KG1 (cell line): ENCODE data around the gene IQSEC1.
"Not testable (repeated sequence)": the region's sequence is repeated elsewhere in the genome, so short reads cannot be mapped to it uniquely, and the experiment has no call there.

Experiments used
- DNase-seq: peaks from one replicate; lab custom pipeline; 2025; lab: John Stamatoyannopoulos, UW

Gene IQSEC1

GRCh38 chr3:12892840-12893189, 180.4 kb downstream of the IQSEC1 start:
- DNase-seq, result no peak

- peak; percentile 21 for DNase-seq
Measured at GRCh38 chr3:12891985-12892839, 181.0 kb downstream of the IQSEC1 start.

GRCh38 chr3:12891391-12891984, 181.7 kb downstream of the IQSEC1 start:
- DNase-seq, result no peak

GRCh38 chr3:12890610-12891390, 182.4 kb downstream of the IQSEC1 start:
- no peak for DNase-seq

- DNase-seq, result no peak
Measured at GRCh38 chr3:12886736-12887135, 186.5 kb downstream of the IQSEC1 start.

GRCh38 chr3:12886106-12886679, 187.0 kb downstream of the IQSEC1 start:
- no peak for DNase-seq

- no peak for DNase-seq
Measured at GRCh38 chr3:12885583-12885930, 187.7 kb downstream of the IQSEC1 start.

GRCh38 chr3:12884790-12885582, 188.2 kb downstream of the IQSEC1 start:
- no peak for DNase-seq

GRCh38 chr3:12884186-12884680, 189.0 kb downstream of the IQSEC1 start:
- no peak for DNase-seq

GRCh38 chr3:12882336-12883310, 190.6 kb downstream of the IQSEC1 start:
- DNase-seq, result no peak

GRCh38 chr3:12881858-12882257, 191.4 kb downstream of the IQSEC1 start:
- DNase-seq, result not testable (repeated sequence)

- DNase-seq, result no peak
Measured at GRCh38 chr3:12879191-12879815, 193.9 kb downstream of the IQSEC1 start.

- not testable (repeated sequence) for DNase-seq
Measured at GRCh38 chr3:12878758-12879157, 194.5 kb downstream of the IQSEC1 start.

- no peak for DNase-seq
Measured at GRCh38 chr3:12878141-12878574, 195.1 kb downstream of the IQSEC1 start.

- DNase-seq, result no peak
Measured at GRCh38 chr3:12877040-12877439, 196.2 kb downstream of the IQSEC1 start.

GRCh38 chr3:12875857-12876836, 197.1 kb downstream of the IQSEC1 start:
- DNase-seq, result no peak

- no peak for DNase-seq
Measured at GRCh38 chr3:12871404-12871983, 201.7 kb downstream of the IQSEC1 start.

- no peak for DNase-seq
Measured at GRCh38 chr3:12870942-12871341, 202.3 kb downstream of the IQSEC1 start.
